HL-60 (cell line): ENCODE measurements around the gene BANP.
"Not testable (repeated sequence)": the region's sequence is repeated elsewhere in the genome, so short reads cannot be mapped to it uniquely, and the experiment has no call there.

Experiments used
- DNase-seq, 2 experiments: peaks; one replicate each; pipeline ENCODE4 v3.0.0-alpha.2; 2010 to 2020; ENCODE audit warnings: low read depth in 1 of 2, low spot score in 1 of 2
- H3K27ac ChIP-seq: fragments of 250-450 bp; sonication (Bioruptor Pico); replicated peaks from 2 replicates; pipeline ENCODE4 v1.5.1; 2020; ENCODE audit warnings: mild to moderate bottlenecking, moderate library complexity
- H3K27me3 ChIP-seq: fragments of 250-450 bp; sonication (Bioruptor Pico); 2 replicates; pipeline ENCODE4 v1.5.1; 2021; ENCODE audit warnings: mild to moderate bottlenecking, moderate library complexity; ENCODE audit not compliant: insufficient read depth, poor library complexity, severe bottlenecking
- H3K4me3 ChIP-seq: replicated peaks from 2 replicates; pipeline ENCODE4 v1.5.1; 2011; ENCODE audit warnings: mild to moderate bottlenecking, control low read depth, low read length; ENCODE audit not compliant: insufficient read depth
- CTCF ChIP-seq: IDR thresholded peaks from one replicate; pipeline ENCODE4 v1.5.1; 2011; ENCODE audit warnings: low read length, control low read depth, inconsistent platforms; ENCODE audit not compliant: insufficient read depth
- GABPA ChIP-seq: IDR thresholded peaks from 2 replicates; pipeline ENCODE4 v1.6.1; 2012; ENCODE audit warnings: low read depth
- POLR2AphosphoS5 ChIP-seq: IDR thresholded peaks from 2 replicates; pipeline ENCODE4 v1.6.1; 2012; ENCODE audit warnings: low read depth
- REST ChIP-seq: IDR thresholded peaks from 2 replicates; pipeline ENCODE4 v1.6.1; 2012; ENCODE audit warnings: low read depth; ENCODE audit not compliant: insufficient replicate concordance
- SPI1 ChIP-seq: IDR thresholded peaks from 2 replicates; pipeline ENCODE4 v1.6.1; 2012; ENCODE audit warnings: low read depth, mild to moderate bottlenecking, borderline replicate concordance

BANP gene

GRCh38 chr16:88113545-88114045, 162.4 kb downstream of the BANP start:
- no peak for DNase-seq
- H3K27ac ChIP-seq: no peak overlapping the region
- H3K4me3 ChIP-seq: no peak overlapping the region
- no peak for TF ChIP-seq POLR2AphosphoS5
- TF ChIP-seq REST: no peak
- no peak for TF ChIP-seq GABPA
- no peak for TF ChIP-seq SPI1
- no peak for TF ChIP-seq CTCF
- H3K27me3 ChIP-seq: no peaks in the 10 kb centered on the region

DNA sequence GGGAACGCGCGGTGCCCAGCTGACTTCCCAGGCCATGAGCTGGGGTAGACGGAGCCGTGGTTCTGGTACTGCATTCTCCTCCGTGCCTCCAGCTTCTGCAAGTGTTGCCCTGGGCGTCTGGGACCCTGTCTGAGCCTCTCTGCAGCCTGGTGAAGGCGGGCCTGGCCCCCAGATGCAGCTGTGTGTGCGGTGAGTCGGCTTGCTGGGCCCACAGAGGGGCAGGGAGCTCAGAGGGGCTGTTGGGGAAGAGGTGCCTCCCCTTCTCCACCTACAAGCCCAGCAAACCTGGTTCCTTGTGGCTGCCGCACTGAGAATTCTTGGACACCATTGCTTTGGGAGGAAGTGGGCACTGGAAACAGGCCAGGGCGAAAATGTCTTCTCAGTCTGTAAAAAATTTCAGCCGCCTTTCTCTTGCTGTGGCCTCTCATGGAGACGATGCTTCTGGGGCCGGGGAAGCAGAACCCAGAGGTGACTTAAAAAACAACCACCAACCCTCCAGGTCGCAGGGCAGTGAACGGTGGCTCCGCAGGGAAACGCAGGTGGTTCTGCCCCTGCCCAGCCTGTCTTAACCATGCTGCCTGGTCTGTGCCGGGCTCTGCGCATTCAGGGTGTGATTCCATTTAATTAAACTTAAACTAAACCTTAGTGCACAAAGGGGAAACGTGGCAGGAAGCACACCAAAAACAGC, 163.5 kb downstream of the BANP start:
- not testable (repeated sequence) for H3K27ac ChIP-seq, DNase-seq, H3K4me3 ChIP-seq, H3K27me3 ChIP-seq

GRCh38 chr16:88116121-88116520, 164.9 kb downstream of the BANP start:
- Histone ChIP-seq H3K4me3 (no peak overlapping the region), H3K27me3 (no peaks in the 10 kb centered on the region), H3K27ac (no peak overlapping the region)
- DNase-seq: no peak
- TF ChIP-seq CTCF (no peak), SPI1 (no peak), POLR2AphosphoS5 (no peak), GABPA (no peak), REST (no peak)

DNA sequence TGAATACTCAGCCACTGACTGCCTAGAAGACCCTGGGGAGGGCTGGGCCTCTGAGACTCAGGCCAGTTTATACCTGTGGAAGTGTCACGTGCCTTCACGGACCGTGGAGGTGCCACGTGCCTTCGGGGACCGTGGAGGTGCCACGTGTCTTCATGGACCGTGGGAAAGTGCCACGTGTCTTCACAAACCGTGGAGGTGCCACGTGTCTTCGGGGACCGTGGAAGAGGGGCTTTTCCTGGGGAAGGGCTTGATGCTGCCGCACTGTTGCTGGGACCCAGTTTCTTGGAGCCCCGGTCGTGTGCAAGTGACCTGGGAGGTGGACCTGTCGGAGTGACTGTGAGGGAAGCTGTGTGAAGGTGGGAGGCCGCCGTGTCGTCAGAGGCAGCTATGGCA, 166.2 kb downstream of the BANP start:
- Histone ChIP-seq H3K27ac (no peak overlapping the region), H3K27me3 (no peaks in the 10 kb centered on the region), H3K4me3 (no peak overlapping the region)
- TF ChIP-seq GABPA: no peak
- TF ChIP-seq POLR2AphosphoS5: no peak
- TF ChIP-seq REST: no peak
- TF ChIP-seq CTCF: no peak
- no peak for TF ChIP-seq SPI1
- DNase-seq: no peak
